Activated CD4-positive, alpha-beta T cell treated with anti-CD3 and anti-CD28 coated beads for 36 hours (primary cell): Measurements from ENCODE around the gene LEPR. TPM values are rescaled to one million over a fixed set of nuclear protein-coding genes. Genes with fewer than 3 reads are reported as not detected.

Experiments
- ATAC-seq: fragments of 200-7000 bp; cut with Tn5 transposase; one replicate; pipeline ENCODE4 v1.10.0; 2021; ENCODE audit warnings: mild to moderate bottlenecking, moderate library complexity
- CTCF ChIA-PET: fragments of 350-600 bp; sonication (Branson Sonifier 250); formaldehyde crosslinking; loops from one replicate; lab custom pipeline; 2021; ENCODE audit warnings: antibody characterized with exemption; lab: Charles Lee
- POLR2A ChIA-PET: fragments of 350-600 bp; sonication (Branson Sonifier 250); formaldehyde crosslinking; loops from one replicate; lab custom pipeline; 2021; ENCODE audit warnings: antibody characterized with exemption, inconsistent platforms; lab: Charles Lee
- DNase-seq: peaks from one replicate; pipeline ENCODE4 v3.0.0-alpha.2; 2020
- H3K27ac Mint-ChIP-seq: one replicate; pipeline ENCODE4 v1.8.0; 2021; ENCODE audit warnings: mixed read lengths
- H3K27me3 Mint-ChIP-seq: one replicate; pipeline ENCODE4 v1.8.0; 2021; ENCODE audit warnings: mixed read lengths
- H3K36me3 Mint-ChIP-seq: one replicate; pipeline ENCODE4 v1.8.0; 2021; ENCODE audit warnings: low read depth, mixed read lengths
- H3K4me1 Mint-ChIP-seq: one replicate; pipeline ENCODE4 v1.8.0; 2021; ENCODE audit warnings: mixed read lengths
- H3K4me3 Mint-ChIP-seq: one replicate; pipeline ENCODE4 v1.8.0; 2021; ENCODE audit warnings: mild to moderate bottlenecking, moderate library complexity, mixed read lengths
- H3K9me3 Mint-ChIP-seq: one replicate; pipeline ENCODE4 v1.8.0; 2021; ENCODE audit warnings: low read depth, mixed read lengths
- intact Hi-C, 2 experiments: fragments of 100-400 bp; cut with DNase I in 1 of 2; cut with micrococcal nuclease in 1 of 2; formaldehyde crosslinking; loops; one replicate each; pipeline versions ENCODE4 v1.14.2 to v1.15.1; 2022 to 2024; cut with DNase I, micrococcal nuclease
- total RNA-seq, 2 experiments: library from RNA; stranded (reverse); gene quantifications; one replicate each; pipeline ENCODE4 v1.2.3, GENCODE V29; 2021

Gene LEPR
- total RNA-seq, 2 experiments from 2014 or later, result 2.7 to 3.7 TPM

- H3K27me3 Mint-ChIP-seq, result peaks cover 2% of the 10 kb centered on the region
- H3K9me3 Mint-ChIP-seq, result no peaks in the 10 kb centered on the region
- intact Hi-C loops, result no loop called here
- no peak overlapping the region for H3K27ac Mint-ChIP-seq
- no peaks in the 10 kb centered on the region for H3K36me3 Mint-ChIP-seq
- no peak for ATAC-seq
- no peak overlapping the region for H3K4me3 Mint-ChIP-seq
- no peak for DNase-seq
- H3K4me1 Mint-ChIP-seq, result peaks cover 2% of the 10 kb centered on the region
- CTCF ChIA-PET, result interaction anchor here (1.8 kb wide), 1 partner anchor 9 kb away, joined by 5 read pairs; no protein-coding TSS in a partner anchor
- POLR2A ChIA-PET, result no interaction called here
Measured at GRCh38 chr1:65412984-65413375, 7.5 kb upstream of the LEPR start.

- intact Hi-C loops, result no loop called here
- DNase-seq, result no peak
- Mint-ChIP-seq H3K4me1 (peaks cover 11% of the 10 kb centered on the region), H3K4me3 (no peak overlapping the region), H3K27me3 (peaks cover 2% of the 10 kb centered on the region), H3K9me3 (no peaks in the 10 kb centered on the region), H3K27ac (no peak overlapping the region), H3K36me3 (no peaks in the 10 kb centered on the region)
- ChIA-PET POLR2A (no interaction called here), CTCF (interaction anchor here (1.5 kb wide), 1 partner anchor 10 kb away, joined by 3 read pairs; no protein-coding TSS in a partner anchor)
- no peak for ATAC-seq
Measured at GRCh38 chr1:65414538-65414937, 5.9 kb upstream of the LEPR start.

- DNase-seq (no peak), ATAC-seq (no peak)
- POLR2A ChIA-PET, result no interaction called here
- Mint-ChIP-seq H3K4me3 (no peak overlapping the region), H3K4me1 (peaks cover 15% of the 10 kb centered on the region), H3K36me3 (no peaks in the 10 kb centered on the region), H3K27ac (no peak overlapping the region), H3K27me3 (peaks cover 2% of the 10 kb centered on the region), H3K9me3 (no peaks in the 10 kb centered on the region)
- intact Hi-C loops, result no loop called here
- CTCF ChIA-PET, result interaction anchor here (0.6 to 1.3 kb wide), 2 partner anchors 13 to 282 kb away, joined by 3 read pairs; no protein-coding TSS in a partner anchor
Measured at GRCh38 chr1:65416767-65417166, 3.7 kb upstream of the LEPR start.

- no peaks in the 10 kb centered on the region for H3K9me3 Mint-ChIP-seq
- intact Hi-C loops, result loop anchor here in 1 of 2 experiments (2.0 kb wide), 1 partner anchor 269 kb away; the partner anchor contains the start of gene AK4
- POLR2A ChIA-PET, result no interaction called here
- H3K36me3 Mint-ChIP-seq, result no peaks in the 10 kb centered on the region
- H3K27me3 Mint-ChIP-seq, result peaks cover 2% of the 10 kb centered on the region
- DNase-seq, result no peak
- CTCF ChIA-PET, result interaction anchor here (1.0 to 1.3 kb wide), 3 partner anchors 14 to 182 kb away, joined by 3 read pairs; no protein-coding TSS in a partner anchor
- no peak overlapping the region for H3K27ac Mint-ChIP-seq
- H3K4me3 Mint-ChIP-seq, result no peak overlapping the region
- no peak for ATAC-seq
- H3K4me1 Mint-ChIP-seq, result peaks cover 13% of the 10 kb centered on the region
Measured at GRCh38 chr1:65417729-65418128, 2.7 kb upstream of the LEPR start.

- Mint-ChIP-seq H3K9me3 (no peaks in the 10 kb centered on the region), H3K36me3 (no peaks in the 10 kb centered on the region), H3K4me1 (peaks cover 13% of the 10 kb centered on the region), H3K27me3 (peaks cover 2% of the 10 kb centered on the region), H3K4me3 (no peak overlapping the region), H3K27ac (peak overlapping the region; percentile 59)
- DNase-seq (no peak), ATAC-seq (no peak)
- CTCF ChIA-PET, result interaction anchor here (0.6 to 1.6 kb wide), 2 partner anchors 183 to 1581 kb away, joined by 4 to 5 read pairs; no protein-coding TSS in a partner anchor
- intact Hi-C loops, result loop anchor here in 1 of 2 experiments (2.0 kb wide), 1 partner anchor 270 kb away; the partner anchor contains the start of gene AK4
- POLR2A ChIA-PET, result interaction anchor here (0.6 kb wide), 1 partner anchor 56 kb away, joined by 3 read pairs; no protein-coding TSS in a partner anchor
Measured at GRCh38 chr1:65418522-65419185, 1.8 kb upstream of the LEPR start.

GRCh38 chr1:65419681-65420589, 533 bp upstream of the LEPR start:
- POLR2A ChIA-PET, result interaction anchor here (0.5 to 1.0 kb wide), 4 partner anchors 166 to 1134 kb away, joined by 3 to 8 read pairs (median 3); no protein-coding TSS in a partner anchor
- intact Hi-C loops, result loop anchor here (1.0 to 10.0 kb wide), 14 partner anchors 24 to 1828 kb away; partner anchors contain the start of genes AK4 (in 1 of the 2), DNAI4 (in 1 of the 2), JAK1 (in 1 of the 2) and MIER1 (in 1 of the 2)
- no peak overlapping the region for H3K4me3 Mint-ChIP-seq
- H3K4me1 Mint-ChIP-seq, result peaks cover 13% of the 10 kb centered on the region
- peak; percentile 99 for DNase-seq
- H3K27me3 Mint-ChIP-seq, result no peaks in the 10 kb centered on the region
- peak; percentile 96 for ATAC-seq
- H3K9me3 Mint-ChIP-seq, result no peaks in the 10 kb centered on the region
- CTCF ChIA-PET, result interaction anchor here (0.5 to 1.6 kb wide), 5 partner anchors 11 to 1113 kb away, joined by 3 to 5 read pairs (median 3); no protein-coding TSS in a partner anchor
- H3K36me3 Mint-ChIP-seq, result no peaks in the 10 kb centered on the region
- H3K27ac Mint-ChIP-seq, result peak overlapping the region; percentile 94

GRCh38 chr1:65421351-65422025, 1.0 kb downstream of the LEPR start:
- no peaks in the 10 kb centered on the region for H3K9me3 Mint-ChIP-seq

GRCh38 chr1:65422241-65423203, 2.1 kb downstream of the LEPR start:
- H3K9me3 Mint-ChIP-seq, result no peaks in the 10 kb centered on the region
- H3K4me3 Mint-ChIP-seq, result no peak overlapping the region
- ChIA-PET CTCF (interaction anchor here (1.2 kb wide), 1 partner anchor 8 kb away, joined by 3 read pairs; no protein-coding TSS in a partner anchor), POLR2A (no interaction called here)
- no peak overlapping the region for H3K27ac Mint-ChIP-seq
- H3K4me1 Mint-ChIP-seq, result peaks cover 15% of the 10 kb centered on the region
- ATAC-seq (no peak), DNase-seq (no peak)
- no peaks in the 10 kb centered on the region for H3K27me3 Mint-ChIP-seq
- H3K36me3 Mint-ChIP-seq, result peaks cover 25% of the 10 kb centered on the region
- intact Hi-C loops, result loop anchor here (5.0 to 10.0 kb wide), 5 partner anchors 355 to 1830 kb away; partner anchors contain the start of gene PGM1 (in 1 of the 2)

More at GRCh38 chr1:65421351-65422025, 1.0 kb downstream of the LEPR start:
- CTCF ChIA-PET, result interaction anchor here (1.2 kb wide), 1 partner anchor 9 kb away, joined by 3 read pairs; no protein-coding TSS in a partner anchor
- Mint-ChIP-seq H3K36me3 (peaks cover 15% of the 10 kb centered on the region), H3K4me3 (no peak overlapping the region), H3K27ac (no peak overlapping the region), H3K4me1 (peaks cover 15% of the 10 kb centered on the region), H3K27me3 (no peaks in the 10 kb centered on the region)
- intact Hi-C loops, result loop anchor here (2.0 to 10.0 kb wide), 7 partner anchors 167 to 1829 kb away; partner anchors contain the start of genes DNAI4 (in 1 of the 2), MIER1 (in 1 of the 2) and PGM1 (in 1 of the 2)
- no peak for DNase-seq
- ATAC-seq, result no peak
- POLR2A ChIA-PET, result no interaction called here

GRCh38 chr1:65423884-65424572, 3.6 kb downstream of the LEPR start:
- intact Hi-C loops, result loop anchor here (1.0 to 10.0 kb wide), 6 partner anchors 357 to 1832 kb away; partner anchors contain the start of gene PGM1 (in 1 of the 2)
- Mint-ChIP-seq H3K4me1 (peaks cover 10% of the 10 kb centered on the region), H3K4me3 (no peak overlapping the region), H3K36me3 (peaks cover 25% of the 10 kb centered on the region), H3K27me3 (no peaks in the 10 kb centered on the region), H3K9me3 (no peaks in the 10 kb centered on the region), H3K27ac (no peak overlapping the region)
- DNase-seq (peak; percentile 27), ATAC-seq (peak; percentile 4)
- ChIA-PET CTCF (interaction anchor here (0.8 kb wide), 1 partner anchor 188 kb away, joined by 3 read pairs; no protein-coding TSS in a partner anchor), POLR2A (no interaction called here)
